Endothelial cell (in vitro differentiated cells): ENCODE results near the gene CERCAM. TPM values are rescaled to one million over a fixed set of nuclear protein-coding genes. Genes with fewer than 3 reads are reported as not detected.

Source experiments
- DNase-seq: peaks from one replicate; pipeline ENCODE4 v3.0.0; 2021; ENCODE audit warnings: low spot score
- H3K27ac Mint-ChIP-seq: one replicate; pipeline ENCODE4 v1.8.0; 2021; ENCODE audit warnings: mixed read lengths, inconsistent platforms; ENCODE audit not compliant: unreplicated experiment
- H3K27me3 Mint-ChIP-seq: one replicate; pipeline ENCODE4 v1.8.0; 2021; ENCODE audit warnings: mild to moderate bottlenecking, moderate library complexity, mixed read lengths, inconsistent platforms; ENCODE audit not compliant: unreplicated experiment
- H3K36me3 Mint-ChIP-seq: one replicate; pipeline ENCODE4 v1.8.0; 2021; ENCODE audit warnings: mild to moderate bottlenecking, low read depth, mixed read lengths, inconsistent platforms; ENCODE audit not compliant: unreplicated experiment
- H3K4me1 Mint-ChIP-seq: one replicate; pipeline ENCODE4 v1.8.0; 2021; ENCODE audit warnings: mild to moderate bottlenecking, mixed read lengths, inconsistent platforms; ENCODE audit not compliant: unreplicated experiment
- H3K4me3 Mint-ChIP-seq: one replicate; pipeline ENCODE4 v1.8.0; 2021; ENCODE audit warnings: mild to moderate bottlenecking, mixed read lengths, inconsistent platforms; ENCODE audit not compliant: unreplicated experiment
- H3K9me3 Mint-ChIP-seq: one replicate; pipeline ENCODE4 v1.8.0; 2021; ENCODE audit warnings: mixed read lengths, inconsistent platforms; ENCODE audit not compliant: unreplicated experiment
- total RNA-seq: library from RNA; stranded (reverse); fragmentation: NEBNext Ultra II Directional; extraction: Animal tissue kit (Norgen Biotek cat#: 25700); gene quantifications from one replicate; pipeline ENCODE4 v1.2.1, GENCODE V29; 2021; ENCODE audit not compliant: unreplicated experiment
- TF ChIP-seq, protein P1 (sequence below): fragments of 200-600 bp; sonication (generic); IDR thresholded peaks from one replicate; pipeline ENCODE4 v1.5.0; 2021; ENCODE audit warnings: antibody characterized with exemption; ENCODE audit not compliant: unreplicated experiment

The CERCAM gene
- total RNA-seq, 1 donor from 2014 or later = 27.9 TPM

DNA sequence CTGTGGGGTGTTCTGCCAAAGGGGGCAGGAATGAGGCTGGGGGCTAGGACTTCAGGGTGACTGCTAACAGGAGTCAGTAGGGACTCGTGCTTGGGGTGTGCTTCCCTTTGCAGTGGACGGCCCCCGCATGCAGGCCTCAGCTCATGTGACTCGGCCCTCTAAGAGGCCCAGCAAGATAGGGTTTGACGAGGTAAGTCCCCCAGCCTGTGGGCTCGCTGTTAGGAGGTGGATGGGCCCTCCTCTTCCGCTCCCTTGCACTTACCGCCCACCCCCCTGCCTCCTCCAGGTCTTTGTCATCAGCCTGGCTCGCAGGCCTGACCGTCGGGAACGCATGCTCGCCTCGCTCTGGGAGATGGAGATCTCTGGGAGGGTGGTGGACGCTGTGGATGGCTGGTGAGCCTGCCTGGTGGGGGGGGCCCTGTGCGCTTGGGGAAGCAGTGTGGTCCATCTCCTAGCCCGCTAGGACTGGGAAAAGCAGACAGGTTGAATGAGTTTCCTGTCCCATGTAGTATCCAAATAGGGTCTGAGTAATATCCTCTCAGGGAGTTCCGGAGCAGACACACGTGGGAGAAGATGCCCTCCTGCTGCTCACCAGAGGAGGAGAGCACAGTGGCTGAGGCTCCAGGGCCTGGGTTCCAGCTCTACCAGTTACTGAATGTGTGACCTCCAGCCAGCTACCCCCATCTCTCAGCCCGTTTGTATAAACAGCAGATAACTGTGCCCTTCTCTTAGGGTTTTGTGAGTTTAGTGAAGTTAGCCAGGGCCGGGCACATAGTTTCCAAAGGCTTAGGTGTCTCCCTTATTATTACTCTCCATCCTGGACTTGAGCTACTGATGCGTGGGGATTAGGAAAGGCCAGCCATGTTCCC lies 8.2 kb downstream of the CERCAM start:
- Mint-ChIP-seq H3K9me3 (no peaks in the 10 kb centered on the region), H3K4me3 (no peak overlapping the region), H3K27me3 (peaks cover 2% of the 10 kb centered on the region), H3K27ac (no peak overlapping the region), H3K4me1 (peaks cover 3% of the 10 kb centered on the region), H3K36me3 (peaks cover 4% of the 10 kb centered on the region)
- TF ChIP-seq, protein P1, sequence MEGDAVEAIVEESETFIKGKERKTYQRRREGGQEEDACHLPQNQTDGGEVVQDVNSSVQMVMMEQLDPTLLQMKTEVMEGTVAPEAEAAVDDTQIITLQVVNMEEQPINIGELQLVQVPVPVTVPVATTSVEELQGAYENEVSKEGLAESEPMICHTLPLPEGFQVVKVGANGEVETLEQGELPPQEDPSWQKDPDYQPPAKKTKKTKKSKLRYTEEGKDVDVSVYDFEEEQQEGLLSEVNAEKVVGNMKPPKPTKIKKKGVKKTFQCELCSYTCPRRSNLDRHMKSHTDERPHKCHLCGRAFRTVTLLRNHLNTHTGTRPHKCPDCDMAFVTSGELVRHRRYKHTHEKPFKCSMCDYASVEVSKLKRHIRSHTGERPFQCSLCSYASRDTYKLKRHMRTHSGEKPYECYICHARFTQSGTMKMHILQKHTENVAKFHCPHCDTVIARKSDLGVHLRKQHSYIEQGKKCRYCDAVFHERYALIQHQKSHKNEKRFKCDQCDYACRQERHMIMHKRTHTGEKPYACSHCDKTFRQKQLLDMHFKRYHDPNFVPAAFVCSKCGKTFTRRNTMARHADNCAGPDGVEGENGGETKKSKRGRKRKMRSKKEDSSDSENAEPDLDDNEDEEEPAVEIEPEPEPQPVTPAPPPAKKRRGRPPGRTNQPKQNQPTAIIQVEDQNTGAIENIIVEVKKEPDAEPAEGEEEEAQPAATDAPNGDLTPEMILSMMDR = no peak
- no peak for DNase-seq

DNA sequence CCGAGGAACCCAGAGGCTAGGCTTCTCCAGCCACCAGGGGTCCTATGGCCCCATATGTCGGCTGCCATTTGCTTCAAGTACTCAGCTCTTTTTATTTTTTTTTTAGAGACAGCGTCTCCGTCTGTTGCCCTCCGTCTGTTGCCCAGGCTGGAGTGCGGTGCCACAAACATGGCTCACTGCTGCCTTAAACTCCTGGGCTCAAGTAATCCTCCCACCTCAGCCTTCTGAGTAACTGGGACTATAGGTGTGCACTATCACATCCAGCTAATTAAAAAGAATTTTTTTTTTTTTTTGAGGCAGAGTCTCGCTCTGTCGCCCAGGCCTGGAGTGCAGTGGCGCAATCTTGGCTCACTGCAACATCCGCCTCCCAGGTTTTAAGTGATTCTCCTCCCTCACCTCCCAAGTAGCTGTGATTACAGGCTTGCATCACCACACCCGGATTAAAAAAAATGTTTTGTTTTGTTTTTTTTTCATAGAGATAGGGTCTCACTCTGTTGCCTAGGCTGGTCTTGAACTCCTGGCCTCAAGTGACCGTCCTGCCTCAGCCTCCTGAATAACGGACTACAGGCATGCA lies 8.9 kb downstream of the CERCAM start:
- no peak overlapping the region for H3K27ac Mint-ChIP-seq
- peaks cover 3% of the 10 kb centered on the region for H3K4me1 Mint-ChIP-seq
- H3K4me3 Mint-ChIP-seq = peak overlapping the region; percentile 25
- DNase-seq = no peak
- peaks cover 2% of the 10 kb centered on the region for H3K27me3 Mint-ChIP-seq
- TF ChIP-seq, protein P1 = no peak
- no peaks in the 10 kb centered on the region for H3K9me3 Mint-ChIP-seq
- H3K36me3 Mint-ChIP-seq = peaks cover 4% of the 10 kb centered on the region

DNA sequence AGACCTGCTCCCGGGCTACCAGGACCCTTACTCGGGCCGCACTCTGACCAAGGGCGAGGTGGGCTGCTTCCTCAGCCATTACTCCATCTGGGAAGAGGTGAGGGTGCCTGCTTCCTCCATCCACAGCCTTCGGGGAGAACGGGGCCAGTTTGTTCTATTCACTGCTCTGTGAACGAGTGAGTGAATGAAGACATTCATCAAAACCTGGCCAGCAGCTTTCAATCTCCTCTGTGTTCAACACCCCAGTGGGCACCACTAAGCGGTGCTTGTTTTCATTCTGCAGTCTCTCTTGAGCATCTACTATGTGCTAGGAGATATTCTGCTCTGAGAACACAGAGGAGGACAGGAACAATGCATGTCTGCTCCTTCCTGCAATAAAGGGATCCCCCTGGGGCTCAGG lies 10.6 kb downstream of the CERCAM start:
- Mint-ChIP-seq H3K36me3 (peaks cover 4% of the 10 kb centered on the region), H3K27ac (no peak overlapping the region), H3K9me3 (no peaks in the 10 kb centered on the region), H3K4me1 (peaks cover 3% of the 10 kb centered on the region), H3K4me3 (no peak overlapping the region), H3K27me3 (peaks cover 5% of the 10 kb centered on the region)
- no peak for DNase-seq
- TF ChIP-seq, protein P1 = no peak

DNA sequence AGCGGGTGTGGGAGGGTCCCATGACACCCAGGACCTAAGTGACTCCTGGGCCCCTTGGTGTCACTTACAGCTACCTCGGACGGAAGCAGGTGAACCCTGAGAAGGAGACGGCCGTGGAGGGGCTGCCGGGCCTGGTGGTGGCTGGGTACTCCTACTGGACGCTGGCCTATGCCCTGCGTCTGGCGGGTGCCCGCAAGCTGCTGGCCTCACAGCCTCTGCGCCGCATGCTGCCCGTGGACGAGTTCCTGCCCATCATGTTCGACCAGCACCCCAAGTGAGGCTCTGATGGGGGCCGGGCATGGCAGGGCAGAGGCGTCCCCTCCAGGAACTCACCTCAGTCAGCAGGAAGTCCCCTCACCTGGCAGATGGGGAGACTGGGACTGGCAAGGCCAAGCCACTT lies 13.7 kb downstream of the CERCAM start:
- H3K9me3 Mint-ChIP-seq = no peaks in the 10 kb centered on the region
- no peak overlapping the region for H3K4me3 Mint-ChIP-seq
- H3K27me3 Mint-ChIP-seq = peaks cover 3% of the 10 kb centered on the region
- TF ChIP-seq, protein P1 = no peak
- DNase-seq = no peak
- no peak overlapping the region for H3K27ac Mint-ChIP-seq
- H3K4me1 Mint-ChIP-seq = no peaks in the 10 kb centered on the region
- peaks cover 2% of the 10 kb centered on the region for H3K36me3 Mint-ChIP-seq

DNA sequence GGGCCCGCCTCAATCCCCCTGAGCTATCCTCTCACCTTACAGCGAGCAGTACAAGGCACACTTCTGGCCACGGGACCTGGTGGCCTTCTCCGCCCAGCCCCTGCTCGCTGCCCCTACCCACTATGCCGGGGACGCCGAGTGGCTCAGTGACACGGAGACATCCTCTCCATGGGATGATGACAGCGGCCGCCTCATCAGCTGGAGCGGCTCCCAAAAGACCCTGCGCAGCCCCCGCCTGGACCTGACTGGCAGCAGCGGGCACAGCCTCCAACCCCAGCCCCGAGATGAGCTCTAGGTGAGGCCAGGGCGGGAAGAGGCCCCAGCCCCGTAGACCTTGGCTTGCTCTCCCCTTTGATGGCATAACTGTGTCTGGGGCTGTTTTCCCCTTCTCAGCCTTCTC lies 15.0 kb downstream of the CERCAM start:
- H3K9me3 Mint-ChIP-seq = no peaks in the 10 kb centered on the region
- TF ChIP-seq, protein P1 = no peak
- peaks cover 3% of the 10 kb centered on the region for H3K27me3 Mint-ChIP-seq
- no peak overlapping the region for H3K27ac Mint-ChIP-seq
- no peak for DNase-seq
- peaks cover 4% of the 10 kb centered on the region for H3K36me3 Mint-ChIP-seq
- no peak overlapping the region for H3K4me3 Mint-ChIP-seq
- no peaks in the 10 kb centered on the region for H3K4me1 Mint-ChIP-seq
